HFFc6 (cell line): ENCODE measurements around the gene DICER1. TPM values are rescaled to one million over a fixed set of nuclear protein-coding genes. Genes with fewer than 3 reads are reported as not detected.

Experiments
- DNase-seq: peaks from one replicate; pipeline ENCODE4 v3.0.0-alpha.2; 2018
- H3K27ac Mint-ChIP-seq: 2 replicates; pipeline ENCODE4 v1.8.0; 2020; ENCODE audit warnings: mild to moderate bottlenecking, mixed read lengths
- H3K27me3 Mint-ChIP-seq: 2 replicates; pipeline ENCODE4 v1.8.0; 2021; ENCODE audit warnings: mild to moderate bottlenecking, moderate library complexity, mixed read lengths; ENCODE audit not compliant: insufficient read depth
- H3K36me3 Mint-ChIP-seq: 2 replicates; pipeline ENCODE4 v1.8.0; 2021; ENCODE audit warnings: low read depth, mixed read lengths
- H3K4me1 Mint-ChIP-seq: 2 replicates; pipeline ENCODE4 v1.8.0; 2020; ENCODE audit warnings: low read depth, mixed read lengths
- H3K4me3 Mint-ChIP-seq: 2 replicates; pipeline ENCODE4 v1.8.0; 2020; ENCODE audit warnings: mild to moderate bottlenecking, moderate library complexity, mixed read lengths
- H3K9me3 Mint-ChIP-seq: 2 replicates; pipeline ENCODE4 v1.8.0; 2020; ENCODE audit warnings: mild to moderate bottlenecking, mixed read lengths
- CTCF ChIP-seq: fragments of 200-600 bp; sonication (generic); IDR thresholded peaks from 2 replicates; pipeline ENCODE4 v1.5.0; 2021; ENCODE audit warnings: antibody characterized with exemption, mild to moderate bottlenecking
- total RNA-seq, 6 experiments: library from RNA; stranded (reverse); fragmentation: NEBNext Ultra II Directional; extraction: Animal tissue kit (Norgen Biotek cat#: 25700); gene quantifications; 2 replicates in 1 of 6; 3 replicates in 5 of 6; pipeline ENCODE4 v1.2.3, GENCODE V29; 2021

Gene DICER1
- total RNA-seq, 6 experiments from 2014 or later = 34.0 to 40.0 (median 37.6) TPM

GRCh38 chr14:95199298-95199983 is 42.1 kb upstream of the DICER1 start:
- Mint-ChIP-seq H3K27me3 (peaks cover 7% of the 10 kb centered on the region), H3K36me3 (no peaks in the 10 kb centered on the region), H3K27ac (no peak overlapping the region), H3K9me3 (peaks cover 14% of the 10 kb centered on the region; the same call in 1 of the 2 replicates), H3K4me3 (no peak overlapping the region), H3K4me1 (no peaks in the 10 kb centered on the region)
- DNase-seq = no peak
- no peak for TF ChIP-seq CTCF

DNA sequence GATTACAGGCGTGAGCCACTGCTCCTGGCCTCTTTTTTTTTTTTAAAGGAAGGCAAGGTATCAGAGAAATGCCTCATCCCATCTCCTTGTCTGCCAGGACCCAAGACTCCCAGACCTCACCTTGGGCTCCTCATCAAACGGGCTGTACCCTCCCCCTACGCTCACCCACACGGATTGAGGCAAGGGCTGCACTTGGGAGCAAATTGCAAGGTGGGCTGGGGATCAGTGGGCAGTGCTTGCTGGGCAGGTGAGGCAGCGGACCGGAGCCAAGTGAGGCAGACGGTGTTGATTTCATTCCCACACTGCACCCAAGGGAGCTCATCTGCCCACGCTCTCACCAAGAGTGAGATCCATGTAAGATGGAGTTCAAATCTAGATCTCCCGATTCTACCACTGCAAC is 41.0 kb upstream of the DICER1 start:
- Mint-ChIP-seq H3K27ac (no peak overlapping the region), H3K27me3 (peaks cover 7% of the 10 kb centered on the region), H3K4me1 (no peaks in the 10 kb centered on the region), H3K36me3 (no peaks in the 10 kb centered on the region), H3K9me3 (peaks cover 5% of the 10 kb centered on the region; the same call in 1 of the 2 replicates), H3K4me3 (no peak overlapping the region)
- DNase-seq = no peak
- TF ChIP-seq CTCF = no peak

DNA sequence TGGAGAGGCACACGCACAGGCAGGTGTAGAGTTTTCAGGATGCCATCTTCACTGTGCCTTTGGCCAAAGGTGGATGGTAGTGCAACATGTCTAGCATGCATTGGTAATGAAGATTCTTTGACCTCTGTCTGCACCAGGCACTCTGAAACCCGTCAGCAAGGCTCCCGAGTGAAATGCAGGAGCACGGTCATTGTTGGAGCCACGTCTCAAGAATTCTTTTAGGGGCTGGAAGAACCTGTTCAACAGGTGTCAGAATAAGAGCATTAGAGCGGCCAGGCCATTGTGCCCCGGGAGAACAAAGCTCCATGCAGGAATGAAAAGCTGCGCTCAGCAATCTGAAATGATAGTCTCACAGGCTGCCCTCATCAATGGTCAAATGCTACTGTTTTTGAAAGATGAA is 40.2 kb upstream of the DICER1 start:
- no peaks in the 10 kb centered on the region for H3K36me3 Mint-ChIP-seq
- H3K4me1 Mint-ChIP-seq = no peaks in the 10 kb centered on the region
- DNase-seq = no peak
- H3K27ac Mint-ChIP-seq = no peak overlapping the region
- no peak overlapping the region for H3K4me3 Mint-ChIP-seq
- peaks cover 7% of the 10 kb centered on the region for H3K27me3 Mint-ChIP-seq
- TF ChIP-seq CTCF = no peak
- H3K9me3 Mint-ChIP-seq = no peaks in the 10 kb centered on the region; the same call in 1 of the 2 replicates

- H3K27ac Mint-ChIP-seq = no peak overlapping the region
These were observed 39.7 kb upstream of the DICER1 start for GRCh38 chr14:95196826-95197545.

DNA sequence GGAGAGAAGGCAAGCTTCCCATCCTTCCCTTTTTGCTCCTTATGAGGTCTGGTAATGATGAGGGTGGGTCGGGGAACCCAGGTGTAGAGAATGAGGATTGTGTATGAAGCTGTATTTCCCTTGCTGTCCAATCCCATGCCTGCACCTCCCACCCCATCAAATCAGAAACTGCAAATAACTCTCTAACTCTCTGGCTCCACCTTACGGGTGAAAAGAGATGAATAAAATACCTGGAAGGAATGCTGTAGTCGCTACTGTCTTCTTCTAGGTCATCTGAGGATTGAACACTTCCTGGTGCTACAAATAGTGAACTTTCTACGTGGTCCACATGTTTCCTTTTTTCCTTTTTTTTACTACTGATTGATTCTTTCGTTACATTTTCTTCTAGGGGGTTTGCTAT is 38.9 kb upstream of the DICER1 start:
- H3K27ac Mint-ChIP-seq = no peak overlapping the region
- peak; percentile 44 for TF ChIP-seq CTCF
- no peaks in the 10 kb centered on the region for H3K4me1 Mint-ChIP-seq
- peaks cover 7% of the 10 kb centered on the region for H3K27me3 Mint-ChIP-seq
- H3K9me3 Mint-ChIP-seq = no peaks in the 10 kb centered on the region; the same call in 1 of the 2 replicates
- no peak for DNase-seq
- no peak overlapping the region for H3K4me3 Mint-ChIP-seq
- no peaks in the 10 kb centered on the region for H3K36me3 Mint-ChIP-seq

More at GRCh38 chr14:95196826-95197545, 39.7 kb upstream of the DICER1 start:
- Mint-ChIP-seq H3K4me3 (no peak overlapping the region), H3K27me3 (peaks cover 7% of the 10 kb centered on the region), H3K36me3 (no peaks in the 10 kb centered on the region), H3K4me1 (no peaks in the 10 kb centered on the region), H3K9me3 (no peaks in the 10 kb centered on the region; the same call in 1 of the 2 replicates)
- no peak for DNase-seq
- TF ChIP-seq CTCF = no peak
